GM12878 (cell line): Measurements from ENCODE around the gene NOP9. TPM values are rescaled to one million over a fixed set of nuclear protein-coding genes. Genes with fewer than 3 reads are reported as not detected.

Experiments
- BMI1 ChIP-seq: fragments of 450-650 bp; IDR thresholded peaks from 2 replicates; pipeline ENCODE4 v1.6.1; 2016; ENCODE audit warnings: mild to moderate bottlenecking, moderate library complexity, borderline replicate concordance
- BRCA1 ChIP-seq: IDR thresholded peaks from 2 replicates; pipeline ENCODE4 v1.6.1; 2011; ENCODE audit warnings: low read depth, low read length, improper control_type of control experiment
- CUX1 ChIP-seq: IDR thresholded peaks from 2 replicates; pipeline ENCODE4 v1.6.1; 2012; ENCODE audit warnings: improper control_type of control experiment, low read depth, low read length; ENCODE audit not compliant: insufficient replicate concordance
- HSF1 ChIP-seq: fragments of 150-350 bp; IDR thresholded peaks from 2 replicates; pipeline ENCODE4 v1.6.1; 2014; ENCODE audit warnings: mild to moderate bottlenecking, low read depth, low read length
- NKRF ChIP-seq: fragments of 450-650 bp; conservative IDR thresholded peaks from 2 replicates; pipeline ENCODE4 v1.6.1; 2017; ENCODE audit warnings: mild to moderate bottlenecking, moderate library complexity
- PAX5 ChIP-seq: IDR thresholded peaks from 2 replicates; pipeline ENCODE4 v1.6.1; 2011; ENCODE audit warnings: low read depth, low read length, borderline replicate concordance
- PAX8 ChIP-seq: fragments of 450-650 bp; IDR thresholded peaks from 2 replicates; pipeline ENCODE4 v1.6.1; 2017; ENCODE audit warnings: mild to moderate bottlenecking, moderate library complexity
- RAD51 ChIP-seq: fragments of 450-650 bp; IDR thresholded peaks from 2 replicates; pipeline ENCODE4 v1.6.1; 2016; ENCODE audit warnings: moderate library complexity, mild to moderate bottlenecking, inconsistent platforms
- REST ChIP-seq: IDR thresholded peaks from 2 replicates; pipeline ENCODE4 v1.6.1; 2012; ENCODE audit warnings: mild to moderate bottlenecking, low read depth, low read length
- RFX5 ChIP-seq: IDR thresholded peaks from 2 replicates; pipeline ENCODE4 v1.6.1; 2011; ENCODE audit warnings: low read depth, low read length, improper control_type of control experiment
- SIN3A ChIP-seq: IDR thresholded peaks from 2 replicates; pipeline ENCODE4 v1.6.1; 2012; ENCODE audit warnings: low read depth, low read length, improper control_type of control experiment
- SMC3 ChIP-seq: IDR thresholded peaks from 2 replicates; pipeline ENCODE4 v1.6.1; 2011; ENCODE audit warnings: low read length, improper control_type of control experiment, borderline replicate concordance
- TARDBP ChIP-seq: IDR thresholded peaks from 2 replicates; pipeline ENCODE4 v1.6.1; 2016; ENCODE audit warnings: borderline replicate concordance
- USF1 ChIP-seq: IDR thresholded peaks from 2 replicates; pipeline ENCODE4 v1.6.1; 2011; ENCODE audit warnings: borderline replicate concordance, low read depth, mild to moderate bottlenecking, moderate library complexity, mixed read lengths, low read length; ENCODE audit not compliant: insufficient read depth; ENCODE audit errors: extremely low read length
- YY1 ChIP-seq: IDR thresholded peaks from 2 replicates; pipeline ENCODE4 v1.6.1; 2011; ENCODE audit warnings: low read depth, mild to moderate bottlenecking, low read length
- polyA plus RNA-seq, 11 experiments: library from polyadenylated mRNA; depleted of rRNA in 4 of 11; unstranded in 6 of 11; stranded (reverse) in 5 of 11; fragments of >200 nt; fragmentation: Nextera tagmentation in 4 of 11; fragmentation: Illumina TruSeq in 1 of 11; extraction: Ambion mirVana in 4 of 11; extraction: Trizol in 1 of 11; gene quantifications; 1 replicate in 1 of 11; 2 replicates in 10 of 11; pipeline versions ENCODE4 v1.2.1 to v1.2.3, GENCODE V29; 2011 to 2016; ENCODE audit warnings: inconsistent platforms in 2 of 11, missing spikeins in 2 of 11, low read depth in 1 of 11
- total RNA-seq, 4 experiments: library from RNA; depleted of rRNA in 3 of 4; stranded (reverse); fragments of >200 nt in 3 of 4; fragmentation: Illumina TruSeq in 1 of 4; extraction: Trizol in 1 of 4; gene quantifications; 2 replicates each; pipeline versions ENCODE4 v1.2.1 to v1.2.3, GENCODE V29; 2013 to 2021

NOP9 gene
- total and polyA plus RNA-seq, 10 of the 15 experiments (the other 5 are each of a cell fraction or from before 2014, with no cell fraction given) = 2.4 to 43.9 (median 20.3) TPM

GRCh38 chr14:24279301-24280186, 20.1 kb upstream of the NOP9 start (continued):
- TF ChIP-seq REST = no peak
- TF ChIP-seq BMI1 = no peak
- TF ChIP-seq CUX1 = no peak
- no peak for TF ChIP-seq YY1
- no peak for TF ChIP-seq BRCA1
- TF ChIP-seq PAX5 = no peak
- TF ChIP-seq USF1 = no peak
- TF ChIP-seq RAD51 = peak; percentile 72; the same call in 1 of the 2 replicates
- no peak for TF ChIP-seq PAX8
- TF ChIP-seq TARDBP = no peak
- no peak for TF ChIP-seq SIN3A
- no peak for TF ChIP-seq HSF1
- TF ChIP-seq SMC3 = peak; percentile 36; the same call in 1 of the 2 replicates
- TF ChIP-seq NKRF = no peak
- 0 out of 2 replicates have a peak, but pooled peaks have one; percentile 27 for TF ChIP-seq RFX5
